Activated CD4-positive, alpha-beta T cell treated with anti-CD3 and anti-CD28 coated beads for 36 hours (primary cell): ENCODE results near the gene TMEM256. TPM values are rescaled to one million over a fixed set of nuclear protein-coding genes. Genes with fewer than 3 reads are reported as not detected.

Experiments
- ATAC-seq: fragments of 200-7000 bp; cut with Tn5 transposase; one replicate; pipeline ENCODE4 v1.10.0; 2021; ENCODE audit warnings: mild to moderate bottlenecking, moderate library complexity
- CTCF ChIA-PET: fragments of 350-600 bp; sonication (Branson Sonifier 250); formaldehyde crosslinking; loops from one replicate; lab custom pipeline; 2021; ENCODE audit warnings: antibody characterized with exemption; lab: Charles Lee
- POLR2A ChIA-PET: fragments of 350-600 bp; sonication (Branson Sonifier 250); formaldehyde crosslinking; loops from one replicate; lab custom pipeline; 2021; ENCODE audit warnings: antibody characterized with exemption, inconsistent platforms; lab: Charles Lee
- DNase-seq: peaks from one replicate; pipeline ENCODE4 v3.0.0-alpha.2; 2020
- H3K27ac Mint-ChIP-seq: one replicate; pipeline ENCODE4 v1.8.0; 2021; ENCODE audit warnings: mixed read lengths
- H3K27me3 Mint-ChIP-seq: one replicate; pipeline ENCODE4 v1.8.0; 2021; ENCODE audit warnings: mixed read lengths
- H3K36me3 Mint-ChIP-seq: one replicate; pipeline ENCODE4 v1.8.0; 2021; ENCODE audit warnings: low read depth, mixed read lengths
- H3K4me1 Mint-ChIP-seq: one replicate; pipeline ENCODE4 v1.8.0; 2021; ENCODE audit warnings: mixed read lengths
- H3K4me3 Mint-ChIP-seq: one replicate; pipeline ENCODE4 v1.8.0; 2021; ENCODE audit warnings: mild to moderate bottlenecking, moderate library complexity, mixed read lengths
- H3K9me3 Mint-ChIP-seq: one replicate; pipeline ENCODE4 v1.8.0; 2021; ENCODE audit warnings: low read depth, mixed read lengths
- intact Hi-C, 2 experiments: fragments of 100-400 bp; cut with DNase I in 1 of 2; cut with micrococcal nuclease in 1 of 2; formaldehyde crosslinking; loops; one replicate each; pipeline versions ENCODE4 v1.14.2 to v1.15.1; 2022 to 2024; cut with DNase I, micrococcal nuclease
- total RNA-seq, 2 experiments: library from RNA; stranded (reverse); gene quantifications; one replicate each; pipeline ENCODE4 v1.2.3, GENCODE V29; 2021

The TMEM256 gene
- total RNA-seq, 2 experiments from 2014 or later, result 55.8 to 58.1 TPM

DNA sequence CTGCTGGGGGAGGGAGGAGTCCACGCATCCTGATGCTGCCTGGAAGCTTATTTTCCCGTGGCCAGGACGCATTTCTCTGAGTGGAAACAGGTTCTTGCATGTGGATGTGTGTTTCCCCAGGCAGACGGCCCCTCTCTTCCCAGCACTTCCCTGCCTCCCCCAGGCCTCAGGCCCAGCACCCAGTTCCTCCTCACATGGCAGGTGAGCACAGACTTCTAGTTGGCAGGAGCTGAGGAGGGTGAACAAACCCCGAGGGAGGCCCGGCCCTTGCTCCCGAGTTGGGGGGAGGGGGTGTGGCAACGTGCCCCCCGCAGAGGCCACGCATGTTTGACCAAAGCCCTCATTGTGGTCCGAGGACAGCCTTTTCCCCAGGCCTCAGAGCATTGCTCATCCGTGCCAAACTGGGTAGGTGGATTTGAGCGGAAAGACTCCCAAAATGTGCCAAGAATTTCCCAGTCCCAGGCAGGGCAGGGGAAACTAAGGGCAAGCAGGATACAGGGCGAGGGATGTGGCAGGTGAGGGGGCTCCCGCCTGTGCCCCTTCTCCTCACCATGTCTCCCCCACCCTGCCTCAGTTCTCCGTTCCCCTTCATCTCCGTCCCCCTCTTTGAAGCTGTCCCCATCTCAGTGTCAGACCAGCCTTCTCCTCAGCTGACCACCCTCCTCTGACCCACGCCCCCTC is 14.7 kb upstream of the TMEM256 start:
- POLR2A ChIA-PET, result no interaction called here
- Mint-ChIP-seq H3K36me3 (no peaks in the 10 kb centered on the region), H3K4me1 (no peaks in the 10 kb centered on the region), H3K4me3 (no peak overlapping the region), H3K27ac (no peak overlapping the region), H3K27me3 (no peaks in the 10 kb centered on the region), H3K9me3 (no peaks in the 10 kb centered on the region)
- ATAC-seq (no peak), DNase-seq (no peak)
- CTCF ChIA-PET, result no interaction called here
- intact Hi-C loops, result no loop called here

DNA sequence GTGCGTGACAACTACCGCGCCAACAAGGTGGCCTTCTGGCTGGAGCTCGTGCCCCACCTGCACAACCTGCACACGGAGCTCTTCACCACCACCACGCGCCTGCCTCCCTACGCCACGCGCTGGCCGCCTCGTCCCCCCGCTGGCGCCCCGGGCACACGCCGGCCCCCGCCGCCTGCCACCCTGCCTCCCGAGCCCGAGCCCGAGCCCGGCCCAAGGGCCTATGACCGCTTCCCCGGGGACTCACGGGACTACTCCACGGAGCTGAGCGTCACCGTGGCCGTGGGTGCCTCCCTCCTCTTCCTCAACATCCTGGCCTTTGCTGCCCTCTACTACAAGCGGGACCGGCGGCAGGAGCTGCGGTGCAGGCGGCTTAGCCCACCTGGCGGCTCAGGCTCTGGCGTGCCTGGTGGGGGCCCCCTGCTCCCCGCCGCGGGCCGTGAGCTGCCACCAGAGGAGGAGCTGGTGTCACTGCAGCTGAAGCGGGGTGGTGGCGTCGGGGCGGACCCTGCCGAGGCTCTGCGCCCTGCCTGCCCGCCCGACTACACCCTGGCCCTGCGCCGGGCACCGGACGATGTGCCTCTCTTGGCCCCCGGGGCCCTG is 13.3 kb upstream of the TMEM256 start:
- no peak overlapping the region for H3K27ac Mint-ChIP-seq
- no peaks in the 10 kb centered on the region for H3K9me3 Mint-ChIP-seq
- ATAC-seq, result no peak
- no peak overlapping the region for H3K4me3 Mint-ChIP-seq
- ChIA-PET CTCF (no interaction called here), POLR2A (no interaction called here)
- H3K27me3 Mint-ChIP-seq, result no peaks in the 10 kb centered on the region
- intact Hi-C loops, result no loop called here
- no peak for DNase-seq
- H3K4me1 Mint-ChIP-seq, result no peaks in the 10 kb centered on the region
- no peaks in the 10 kb centered on the region for H3K36me3 Mint-ChIP-seq

DNA sequence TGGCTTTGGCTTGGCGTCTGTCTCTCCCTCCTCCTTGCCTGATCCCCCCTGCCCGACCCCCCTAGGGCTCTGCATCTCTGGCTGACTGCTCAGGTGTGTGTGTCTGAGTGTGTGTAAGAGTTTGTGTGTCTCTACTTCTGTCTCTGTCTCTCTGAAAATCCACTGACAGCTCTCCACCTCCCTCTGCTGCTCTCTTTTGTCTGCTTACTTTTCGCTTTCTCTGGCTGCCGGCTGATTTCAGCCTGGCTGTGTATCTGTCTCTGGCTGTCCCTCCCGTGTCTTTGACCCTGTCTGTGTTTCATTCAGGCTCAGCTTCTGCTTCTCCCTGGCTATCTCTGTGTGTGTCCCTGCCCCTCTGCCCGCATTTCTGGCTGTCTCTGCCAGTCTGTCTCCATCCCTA is 12.4 kb upstream of the TMEM256 start:
- ChIA-PET CTCF (no interaction called here), POLR2A (no interaction called here)
- H3K27me3 Mint-ChIP-seq, result no peaks in the 10 kb centered on the region
- intact Hi-C loops, result no loop called here
- ATAC-seq (no peak), DNase-seq (no peak)
- no peaks in the 10 kb centered on the region for H3K9me3 Mint-ChIP-seq
- no peak overlapping the region for H3K4me3 Mint-ChIP-seq
- H3K27ac Mint-ChIP-seq, result no peak overlapping the region
- H3K4me1 Mint-ChIP-seq, result no peaks in the 10 kb centered on the region
- no peaks in the 10 kb centered on the region for H3K36me3 Mint-ChIP-seq

DNA sequence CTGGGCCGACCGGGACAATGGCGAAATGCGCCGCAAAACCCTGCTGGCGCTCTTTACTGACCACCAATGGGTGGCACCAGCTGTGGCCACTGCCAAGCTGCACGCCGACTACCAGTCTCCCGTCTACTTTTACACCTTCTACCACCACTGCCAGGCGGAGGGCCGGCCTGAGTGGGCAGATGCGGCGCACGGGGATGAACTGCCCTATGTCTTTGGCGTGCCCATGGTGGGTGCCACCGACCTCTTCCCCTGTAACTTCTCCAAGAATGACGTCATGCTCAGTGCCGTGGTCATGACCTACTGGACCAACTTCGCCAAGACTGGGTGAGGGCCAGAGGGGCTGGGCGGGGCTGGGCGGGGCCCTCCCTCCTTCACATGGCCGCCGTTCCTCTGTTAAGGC is 11.9 kb upstream of the TMEM256 start:
- DNase-seq (no peak), ATAC-seq (no peak)
- H3K4me1 Mint-ChIP-seq, result no peaks in the 10 kb centered on the region
- no peak overlapping the region for H3K4me3 Mint-ChIP-seq
- no peaks in the 10 kb centered on the region for H3K27me3 Mint-ChIP-seq
- no peak overlapping the region for H3K27ac Mint-ChIP-seq
- H3K36me3 Mint-ChIP-seq, result no peaks in the 10 kb centered on the region
- no peaks in the 10 kb centered on the region for H3K9me3 Mint-ChIP-seq
- CTCF ChIA-PET, result no interaction called here
- intact Hi-C loops, result no loop called here
- POLR2A ChIA-PET, result no interaction called here

DNA sequence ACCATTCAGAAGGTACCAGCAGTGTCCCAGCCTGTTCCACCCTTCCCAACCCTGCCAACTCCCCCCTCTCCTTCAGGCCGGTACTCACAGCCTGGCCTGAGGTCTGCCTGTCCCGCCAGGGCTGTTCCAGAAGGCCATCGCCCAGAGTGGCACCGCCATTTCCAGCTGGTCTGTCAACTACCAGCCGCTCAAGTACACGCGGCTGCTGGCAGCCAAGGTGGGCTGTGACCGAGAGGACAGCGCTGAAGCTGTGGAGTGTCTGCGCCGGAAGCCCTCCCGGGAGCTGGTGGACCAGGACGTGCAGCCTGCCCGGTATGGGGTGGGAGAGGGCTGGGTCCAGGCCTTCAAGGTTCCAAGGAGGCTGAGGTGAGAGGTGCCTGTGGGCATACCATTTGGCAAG is 10.9 kb upstream of the TMEM256 start:
- no peaks in the 10 kb centered on the region for H3K36me3 Mint-ChIP-seq
- no peak overlapping the region for H3K4me3 Mint-ChIP-seq
- ChIA-PET POLR2A (no interaction called here), CTCF (interaction anchor here (0.6 kb wide), 1 partner anchor 226 kb away, joined by 6 read pairs; no protein-coding TSS in a partner anchor)
- ATAC-seq, result no peak
- DNase-seq, result no peak
- no peak overlapping the region for H3K27ac Mint-ChIP-seq
- intact Hi-C loops, result no loop called here
- H3K27me3 Mint-ChIP-seq, result no peaks in the 10 kb centered on the region
- H3K4me1 Mint-ChIP-seq, result no peaks in the 10 kb centered on the region
- no peaks in the 10 kb centered on the region for H3K9me3 Mint-ChIP-seq

DNA sequence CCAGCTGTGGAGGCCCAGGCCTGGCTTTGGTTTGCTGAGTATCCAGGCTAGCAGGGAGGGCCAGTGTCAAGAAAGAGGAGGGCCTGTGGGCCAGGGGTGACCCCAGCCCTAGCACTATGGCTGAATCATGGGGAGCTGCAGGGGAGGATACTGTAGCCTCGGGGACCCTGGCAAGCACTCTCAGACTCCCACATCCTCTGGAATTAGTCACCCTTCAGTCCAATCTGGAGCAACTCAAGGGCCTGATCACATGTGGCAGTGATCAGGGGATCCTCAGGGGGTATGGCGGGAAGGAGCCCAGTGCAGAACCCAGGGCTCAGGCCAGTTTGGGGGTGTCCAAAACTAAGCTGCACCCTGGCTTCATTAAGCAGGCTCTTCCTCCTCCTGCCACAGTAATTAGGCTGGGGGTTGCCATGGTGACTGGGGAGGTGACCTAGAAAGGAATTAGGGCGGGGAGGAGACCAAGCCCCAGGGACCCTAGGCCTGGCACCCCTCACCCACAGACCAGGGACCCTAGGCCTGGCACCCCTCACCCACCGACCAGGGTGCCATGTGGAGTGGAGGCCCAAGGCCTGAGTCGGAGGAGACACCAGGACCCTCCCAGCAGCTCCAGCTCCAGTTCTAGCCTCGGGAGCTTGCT is 9.6 kb upstream of the TMEM256 start:
- Mint-ChIP-seq H3K27ac (no peak overlapping the region), H3K9me3 (no peaks in the 10 kb centered on the region)

DNA sequence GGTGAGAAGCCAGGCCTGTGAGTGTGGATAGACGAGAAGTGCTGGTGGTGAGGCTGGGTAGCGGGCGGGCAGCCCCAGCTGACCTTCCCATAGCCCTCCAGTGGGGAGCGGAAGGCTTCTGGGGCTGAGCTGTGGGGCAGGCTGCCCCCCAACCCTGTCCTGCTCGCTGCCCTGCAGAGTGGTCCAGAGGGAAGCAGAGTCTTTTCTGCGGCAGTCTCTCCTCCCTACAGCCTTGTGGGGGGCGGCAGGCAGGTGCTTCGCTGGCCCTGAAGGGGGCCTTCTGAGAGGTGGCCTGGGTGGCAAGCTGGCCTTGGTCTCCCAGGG is 7.5 kb upstream of the TMEM256 start:
- POLR2A ChIA-PET, result no interaction called here
- CTCF ChIA-PET, result no interaction called here
- H3K4me3 Mint-ChIP-seq, result no peak overlapping the region

More for the DNA sequence above, 9.6 kb upstream of the TMEM256 start:
- H3K4me3 Mint-ChIP-seq, result no peak overlapping the region
- DNase-seq (no peak), ATAC-seq (peak; percentile 16)
- no peaks in the 10 kb centered on the region for H3K36me3 Mint-ChIP-seq
- H3K27me3 Mint-ChIP-seq, result no peaks in the 10 kb centered on the region
- POLR2A ChIA-PET, result no interaction called here
- H3K4me1 Mint-ChIP-seq, result no peaks in the 10 kb centered on the region
- CTCF ChIA-PET, result interaction anchor here (0.5 to 0.9 kb wide), 2 partner anchors 10 to 12 kb away, joined by 3 to 4 read pairs; partner anchors contain the start of gene SPEM2
- intact Hi-C loops, result no loop called here

DNA sequence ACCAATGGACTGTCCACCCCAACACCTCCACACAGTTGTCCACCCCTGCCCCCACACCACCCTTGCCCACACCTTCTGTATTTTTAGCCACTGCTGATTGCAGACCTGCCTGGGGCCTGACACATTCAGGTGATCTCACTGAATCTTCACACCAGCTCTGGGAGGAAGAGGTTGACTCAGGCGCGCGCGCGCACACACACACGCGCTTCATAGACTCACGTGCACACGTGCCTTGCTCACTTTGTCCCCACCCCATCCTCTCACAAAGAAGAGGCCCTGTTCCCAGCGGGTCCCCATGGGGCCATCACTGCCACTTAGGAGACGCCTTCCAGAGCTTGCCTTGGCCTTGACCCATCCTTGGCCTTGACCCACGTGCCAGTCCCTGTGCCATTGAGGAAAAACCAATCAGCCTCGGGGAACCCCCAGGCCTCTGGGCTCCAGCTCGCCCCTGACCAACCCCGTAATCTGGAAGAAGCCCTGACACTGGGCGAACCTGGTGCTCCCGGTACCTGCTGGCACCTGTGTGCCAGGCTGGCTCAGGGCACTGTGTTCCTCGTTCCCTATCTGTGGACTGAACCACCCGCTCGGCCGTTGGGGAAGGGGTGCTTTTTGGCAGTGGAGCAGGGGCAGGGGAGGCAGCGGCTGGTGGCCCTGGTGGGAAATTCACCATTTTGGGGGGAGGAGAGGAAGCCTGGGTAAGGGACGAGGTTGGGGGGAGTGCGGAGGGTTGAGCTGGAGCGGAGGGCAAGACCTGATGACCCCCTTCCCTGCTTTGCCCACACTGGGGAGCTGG is 6.9 kb upstream of the TMEM256 start:
- Mint-ChIP-seq H3K4me1 (peaks cover 7% of the 10 kb centered on the region), H3K9me3 (no peaks in the 10 kb centered on the region), H3K27ac (no peak overlapping the region), H3K36me3 (no peaks in the 10 kb centered on the region), H3K27me3 (no peaks in the 10 kb centered on the region), H3K4me3 (no peak overlapping the region)
- DNase-seq, result peak; percentile 26
- intact Hi-C loops, result no loop called here
- ChIA-PET POLR2A (no interaction called here), CTCF (no interaction called here)
- no peak for ATAC-seq

More for the DNA sequence above, 7.5 kb upstream of the TMEM256 start:
- Mint-ChIP-seq H3K36me3 (no peaks in the 10 kb centered on the region), H3K27ac (no peak overlapping the region), H3K4me1 (peaks cover 5% of the 10 kb centered on the region), H3K27me3 (no peaks in the 10 kb centered on the region), H3K9me3 (no peaks in the 10 kb centered on the region)
- ATAC-seq, result no peak
- intact Hi-C loops, result no loop called here
- no peak for DNase-seq

DNA sequence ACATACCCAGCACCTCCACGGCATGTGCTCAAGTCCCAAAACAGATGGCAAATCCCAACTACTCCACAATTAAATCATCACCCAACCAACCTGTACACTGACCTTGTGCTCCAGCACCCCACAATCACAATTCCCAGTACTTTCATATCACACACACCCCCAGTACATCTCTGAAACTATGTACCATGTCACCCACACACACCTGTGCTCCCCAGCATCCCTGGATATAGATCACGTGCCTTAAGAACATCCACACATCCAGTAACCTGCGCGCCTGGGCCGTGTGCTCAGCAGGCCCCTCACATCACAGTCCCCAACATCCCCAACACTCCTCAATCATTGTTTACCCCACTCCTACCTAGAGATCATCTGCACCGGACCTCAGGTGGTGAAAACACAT is 5.8 kb upstream of the TMEM256 start:
- ChIA-PET CTCF (no interaction called here), POLR2A (no interaction called here)
- Mint-ChIP-seq H3K4me1 (peaks cover 8% of the 10 kb centered on the region), H3K27me3 (peaks cover 2% of the 10 kb centered on the region), H3K9me3 (no peaks in the 10 kb centered on the region), H3K27ac (no peak overlapping the region), H3K36me3 (no peaks in the 10 kb centered on the region), H3K4me3 (no peak overlapping the region)
- ATAC-seq (no peak), DNase-seq (no peak)
- intact Hi-C loops, result no loop called here

DNA sequence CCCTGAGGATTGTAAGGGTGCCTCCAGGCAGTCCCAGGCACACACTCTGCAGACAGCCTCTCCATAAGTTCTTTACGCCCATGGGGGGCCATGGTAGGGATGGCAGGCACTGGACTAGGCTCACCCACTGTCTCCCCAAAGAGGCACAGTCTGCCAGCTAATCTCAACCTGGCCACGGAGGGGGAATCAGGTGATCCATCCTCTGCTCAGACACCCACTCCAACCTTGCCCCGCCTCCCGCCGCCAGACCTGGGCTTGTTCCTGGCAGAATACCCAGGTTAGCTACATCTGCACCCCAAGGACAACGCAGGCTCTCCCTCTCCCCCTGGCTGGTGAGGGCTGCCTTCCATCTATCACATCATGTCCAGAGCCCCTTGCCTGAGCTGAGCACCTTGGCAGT is 5.0 kb upstream of the TMEM256 start:
- ChIA-PET CTCF (interaction anchor here (0.5 kb wide), 1 partner anchor 20 kb away, joined by 3 read pairs; no protein-coding TSS in a partner anchor), POLR2A (no interaction called here)
- Mint-ChIP-seq H3K27ac (no peak overlapping the region), H3K36me3 (no peaks in the 10 kb centered on the region), H3K27me3 (peaks cover 2% of the 10 kb centered on the region), H3K4me3 (no peak overlapping the region), H3K4me1 (peaks cover 8% of the 10 kb centered on the region), H3K9me3 (no peaks in the 10 kb centered on the region)
- DNase-seq (no peak), ATAC-seq (no peak)
- intact Hi-C loops, result no loop called here

DNA sequence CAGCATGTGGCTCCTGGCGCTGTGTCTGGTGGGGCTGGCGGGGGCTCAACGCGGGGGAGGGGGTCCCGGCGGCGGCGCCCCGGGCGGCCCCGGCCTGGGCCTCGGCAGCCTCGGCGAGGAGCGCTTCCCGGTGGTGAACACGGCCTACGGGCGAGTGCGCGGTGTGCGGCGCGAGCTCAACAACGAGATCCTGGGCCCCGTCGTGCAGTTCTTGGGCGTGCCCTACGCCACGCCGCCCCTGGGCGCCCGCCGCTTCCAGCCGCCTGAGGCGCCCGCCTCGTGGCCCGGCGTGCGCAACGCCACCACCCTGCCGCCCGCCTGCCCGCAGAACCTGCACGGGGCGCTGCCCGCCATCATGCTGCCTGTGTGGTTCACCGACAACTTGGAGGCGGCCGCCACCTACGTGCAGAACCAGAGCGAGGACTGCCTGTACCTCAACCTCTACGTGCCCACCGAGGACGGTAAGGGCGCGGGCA is 4.4 kb upstream of the TMEM256 start:
- CTCF ChIA-PET, result no interaction called here
- intact Hi-C loops, result no loop called here

More for the DNA sequence above, 4.4 kb upstream of the TMEM256 start:
- POLR2A ChIA-PET, result interaction anchor here (0.7 kb wide), 1 partner anchor 377 kb away, joined by 4 read pairs; no protein-coding TSS in a partner anchor
- ATAC-seq (no peak), DNase-seq (peak; percentile 54)
- H3K27me3 Mint-ChIP-seq, result peaks cover 2% of the 10 kb centered on the region
- no peaks in the 10 kb centered on the region for H3K36me3 Mint-ChIP-seq
- no peak overlapping the region for H3K27ac Mint-ChIP-seq
- no peak overlapping the region for H3K4me3 Mint-ChIP-seq
- no peaks in the 10 kb centered on the region for H3K9me3 Mint-ChIP-seq
- H3K4me1 Mint-ChIP-seq, result peaks cover 9% of the 10 kb centered on the region
